Fibroblast of lung (primary cell): ENCODE measurements around the gene SOX9. TPM values are rescaled to one million over a fixed set of nuclear protein-coding genes. Genes with fewer than 3 reads are reported as not detected.
A peak's percentile ranks its signal among the peaks of the same experiment; 100 is the strongest.

ENCODE experiments used
- DNase-seq, 2 donors: peaks; one replicate each; pipeline versions ENCODE4 v3.0.0 to v3.0.0-alpha.2; 2010; ENCODE audit warnings: low read depth in 2 of 2
- H2AFZ ChIP-seq: 2 replicates; pipeline ENCODE4 v1.5.1; 2012; ENCODE audit warnings: low read length, control low read depth, inconsistent platforms
- H3K27ac ChIP-seq: 2 replicates; pipeline ENCODE4 v1.5.1; 2011; ENCODE audit warnings: low read length, control low read depth; ENCODE audit not compliant: insufficient read depth
- H3K27me3 ChIP-seq: 2 replicates; pipeline ENCODE4 v1.5.1; 2011; ENCODE audit warnings: mild to moderate bottlenecking, low read length; ENCODE audit not compliant: control insufficient read depth, insufficient read depth
- H3K36me3 ChIP-seq: 2 replicates; pipeline ENCODE4 v1.5.1; 2011; ENCODE audit warnings: low read length; ENCODE audit not compliant: control insufficient read depth, insufficient read depth
- H3K4me1 ChIP-seq: 2 replicates; pipeline ENCODE4 v1.5.1; 2011; ENCODE audit warnings: low read length; ENCODE audit not compliant: control insufficient read depth, insufficient read depth; ENCODE audit errors: extremely low read depth
- H3K4me2 ChIP-seq: 2 replicates; pipeline ENCODE4 v1.5.1; 2011; ENCODE audit warnings: low read length, control low read depth; ENCODE audit not compliant: insufficient read depth; ENCODE audit errors: extremely low read depth
- H3K4me3 ChIP-seq, 4 experiments: fragments of 200-600 bp in 1 of 4; sonication (generic) in 1 of 4; replicated peaks in 1 of 4; 2 replicates each; pipeline ENCODE4 v1.5.1; 2011 to 2016; ENCODE audit warnings: low read length in 4 of 4, low read depth in 3 of 4, mild to moderate bottlenecking in 3 of 4, control low read depth in 2 of 4, inconsistent platforms in 1 of 4, mixed read lengths in 1 of 4; ENCODE audit not compliant: insufficient read depth in 1 of 4; ENCODE audit errors: control extremely low read depth in 1 of 4
- H3K79me2 ChIP-seq: 2 replicates; pipeline ENCODE4 v1.5.1; 2012; ENCODE audit warnings: mild to moderate bottlenecking, low read length, inconsistent platforms; ENCODE audit not compliant: control insufficient read depth, insufficient read depth
- H3K9ac ChIP-seq: 2 replicates; pipeline ENCODE4 v1.5.1; 2011; ENCODE audit warnings: mild to moderate bottlenecking, low read length, control low read depth; ENCODE audit not compliant: insufficient read depth
- H3K9me3 ChIP-seq: 2 replicates; pipeline ENCODE4 v1.5.1; 2012; ENCODE audit warnings: low read depth, low read length; ENCODE audit not compliant: control insufficient read depth, insufficient read depth
- H4K20me1 ChIP-seq: 2 replicates; pipeline ENCODE4 v1.5.1; 2011; ENCODE audit warnings: low read length; ENCODE audit not compliant: control insufficient read depth, insufficient read depth; ENCODE audit errors: extremely low read depth
- EZH2 ChIP-seq: IDR thresholded peaks from 2 replicates; pipeline ENCODE4 v1.5.1; 2012; ENCODE audit warnings: low read length, control low read depth, mild to moderate bottlenecking; ENCODE audit errors: missing control alignments
- polyA plus RNA-seq, 2 donors: library from polyadenylated mRNA; depleted of rRNA in 1 of 2; stranded (reverse) in 1 of 2; unstranded in 1 of 2; fragments of >200 nt; gene quantifications; 2 replicates each; pipeline ENCODE4 v1.2.1, GENCODE V29; 2011 to 2012; ENCODE audit warnings: missing spikeins in 1 of 2
- total RNA-seq: library from RNA; depleted of rRNA; stranded (reverse); fragments of >200 nt; gene quantifications from 2 replicates; pipeline ENCODE4 v1.2.1, GENCODE V29; 2014
- TF ChIP-seq, protein P1 (sequence below), 2 donors: IDR thresholded peaks in 1 of 2; conservative IDR thresholded peaks in 1 of 2; 1 replicate in 1 of 2; 2 replicates in 1 of 2; pipeline ENCODE4 v1.5.1; 2011 to 2012; ENCODE audit warnings: low read length in 2 of 2, control low read depth in 1 of 2, inconsistent platforms in 1 of 2, low read depth in 1 of 2, mild to moderate bottlenecking in 1 of 2

SOX9 gene
- total and polyA plus RNA-seq, 2 donors (not counting 1 experiment from before 2014, with no cell fraction given), result 3.1 to 5.4 TPM

DNA sequence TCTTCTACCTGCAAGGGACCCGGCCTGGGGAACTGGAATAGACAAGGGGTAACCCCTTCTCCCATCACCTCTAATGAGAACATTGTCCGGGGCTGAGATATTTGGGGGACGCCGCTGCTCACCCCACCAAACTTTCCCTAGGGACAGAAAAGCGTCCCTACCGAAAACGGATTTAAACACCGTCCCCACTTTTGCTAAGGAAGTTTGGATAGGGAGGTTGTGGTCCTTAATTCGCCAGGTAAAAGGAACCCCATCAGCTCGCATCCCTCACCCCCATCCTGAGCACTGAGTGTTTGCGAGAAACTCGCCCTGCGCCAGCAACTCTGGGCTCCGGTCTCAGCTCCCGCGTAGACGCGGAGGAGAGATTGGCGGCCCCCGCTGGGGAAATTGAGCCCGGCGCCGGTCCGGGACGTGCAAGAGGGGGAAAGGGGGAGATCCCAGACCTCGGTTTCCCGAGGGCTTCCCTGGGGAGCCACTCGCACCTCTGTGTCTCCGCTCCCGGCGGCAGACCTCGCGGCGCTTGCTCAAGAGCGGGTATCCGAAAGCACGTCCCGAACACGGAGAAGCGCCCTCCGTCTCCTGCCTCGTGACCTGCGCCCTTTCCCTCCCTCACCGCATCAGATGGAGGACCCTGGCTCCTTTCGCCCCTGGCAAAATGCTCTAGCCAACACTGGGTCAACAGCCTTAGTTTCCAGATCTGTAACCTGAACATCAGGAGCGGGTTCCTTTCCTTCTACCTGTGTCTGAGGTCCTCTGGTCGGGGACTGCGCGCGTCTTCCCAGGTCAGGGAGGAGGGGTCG, 3.1 kb upstream of the SOX9 start:
- H3K36me3 ChIP-seq, result peaks cover under 1% of the 10 kb centered on the region
- peaks cover 14% of the 10 kb centered on the region for H3K79me2 ChIP-seq
- peaks cover 28% of the 10 kb centered on the region for H3K27me3 ChIP-seq
- H2AFZ ChIP-seq, result peak overlapping the region; percentile 65
- no peaks in the 10 kb centered on the region for H4K20me1 ChIP-seq
- no peak overlapping the region for H3K9ac ChIP-seq
- H3K4me3 ChIP-seq, result peak overlapping the region; percentile 55 to 64 (median 58)
- peak; percentile 94 for TF ChIP-seq EZH2
- TF ChIP-seq, protein P1, sequence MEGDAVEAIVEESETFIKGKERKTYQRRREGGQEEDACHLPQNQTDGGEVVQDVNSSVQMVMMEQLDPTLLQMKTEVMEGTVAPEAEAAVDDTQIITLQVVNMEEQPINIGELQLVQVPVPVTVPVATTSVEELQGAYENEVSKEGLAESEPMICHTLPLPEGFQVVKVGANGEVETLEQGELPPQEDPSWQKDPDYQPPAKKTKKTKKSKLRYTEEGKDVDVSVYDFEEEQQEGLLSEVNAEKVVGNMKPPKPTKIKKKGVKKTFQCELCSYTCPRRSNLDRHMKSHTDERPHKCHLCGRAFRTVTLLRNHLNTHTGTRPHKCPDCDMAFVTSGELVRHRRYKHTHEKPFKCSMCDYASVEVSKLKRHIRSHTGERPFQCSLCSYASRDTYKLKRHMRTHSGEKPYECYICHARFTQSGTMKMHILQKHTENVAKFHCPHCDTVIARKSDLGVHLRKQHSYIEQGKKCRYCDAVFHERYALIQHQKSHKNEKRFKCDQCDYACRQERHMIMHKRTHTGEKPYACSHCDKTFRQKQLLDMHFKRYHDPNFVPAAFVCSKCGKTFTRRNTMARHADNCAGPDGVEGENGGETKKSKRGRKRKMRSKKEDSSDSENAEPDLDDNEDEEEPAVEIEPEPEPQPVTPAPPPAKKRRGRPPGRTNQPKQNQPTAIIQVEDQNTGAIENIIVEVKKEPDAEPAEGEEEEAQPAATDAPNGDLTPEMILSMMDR (conservative IDR thresholded peaks at IDR 0.05 in 1 of 2, IDR thresholded peaks at IDR 0.05 in 1 of 2; ENCODE audit: low read depth in 1 of 2, low read length in 2 of 2), result no peak
- DNase-seq, result no peak
- no peak overlapping the region for H3K27ac ChIP-seq
- H3K4me1 ChIP-seq, result peaks cover 7% of the 10 kb centered on the region
- H3K4me2 ChIP-seq, result peak overlapping the region; percentile 93
- H3K9me3 ChIP-seq, result no peaks in the 10 kb centered on the region

DNA sequence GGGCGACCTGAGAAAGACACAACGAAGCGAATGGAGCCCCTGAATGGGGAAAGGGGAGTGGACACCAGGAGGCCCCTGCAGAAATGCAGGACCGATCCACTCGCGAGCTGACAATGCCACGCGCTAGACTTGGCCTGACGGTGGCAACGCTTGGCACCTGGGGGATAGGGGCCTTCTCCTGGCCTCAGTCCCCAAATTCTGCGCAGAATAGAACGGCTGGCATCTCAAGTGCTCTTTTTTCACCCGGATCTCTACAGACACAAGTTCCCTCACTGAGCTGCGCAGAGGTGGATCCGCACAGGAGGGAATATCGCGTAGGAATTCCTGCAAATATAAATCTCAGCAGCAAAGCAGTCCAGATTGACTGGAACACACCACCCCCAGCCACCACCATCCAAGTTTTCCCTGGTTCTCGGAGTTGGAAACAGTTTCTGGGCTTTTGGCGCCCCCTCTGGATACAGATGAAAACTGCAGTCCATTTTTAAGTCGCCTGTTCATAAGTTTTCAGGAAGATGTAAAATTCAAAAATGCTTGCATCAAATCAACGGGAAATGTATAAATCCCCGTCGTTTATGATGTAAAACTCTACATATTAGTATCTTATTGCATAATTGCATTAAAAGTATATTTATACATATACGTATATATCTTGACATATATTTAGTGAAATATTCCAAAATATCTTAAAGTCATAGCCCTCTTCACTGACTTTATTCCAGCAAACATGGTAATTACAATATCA, 2.3 kb upstream of the SOX9 start:
- Histone ChIP-seq H3K79me2 (peaks cover 21% of the 10 kb centered on the region), H4K20me1 (no peaks in the 10 kb centered on the region), H3K4me2 (peak overlapping the region; percentile 93), H3K9ac (no peak overlapping the region), H3K4me3 (peak overlapping the region; percentile 55 to 64 (median 58)), H3K4me1 (peaks cover 7% of the 10 kb centered on the region), H3K36me3 (peaks cover 3% of the 10 kb centered on the region), H2AFZ (peak overlapping the region; percentile 35), H3K27me3 (peaks cover 28% of the 10 kb centered on the region), H3K9me3 (no peaks in the 10 kb centered on the region), H3K27ac (no peak overlapping the region)
- DNase-seq, result peak; percentile 84 to 91
- TF ChIP-seq, protein P1 (conservative IDR thresholded peaks at IDR 0.05 in 1 of 2, IDR thresholded peaks at IDR 0.05 in 1 of 2; ENCODE audit: low read depth in 1 of 2, low read length in 2 of 2), result peak; percentile 90 to 94
- TF ChIP-seq EZH2, result no peak
